CD8-positive, alpha-beta memory T cell (primary cell): ENCODE results near the gene IARS1. TPM values are rescaled to one million over a fixed set of nuclear protein-coding genes. Genes with fewer than 3 reads are reported as not detected.
A peak's percentile ranks its signal among the peaks of the same experiment; 100 is the strongest.

Source experiments
- CTCF ChIA-PET: fragments of 350-600 bp; sonication (Branson Sonifier 250); formaldehyde crosslinking; loops from one replicate; lab custom pipeline; 2021; ENCODE audit warnings: antibody characterized with exemption; lab: Charles Lee
- POLR2A ChIA-PET: fragments of 350-600 bp; sonication (Branson Sonifier 250); formaldehyde crosslinking; loops from one replicate; lab custom pipeline; 2021; ENCODE audit warnings: antibody characterized with exemption; lab: Charles Lee
- DNase-seq, 5 donors: peaks; one replicate each; pipeline versions ENCODE4 v3.0.0 to v3.0.0-alpha.2; 2020 to 2022; ENCODE audit warnings: mixed read lengths in 1 of 5
- H3K27ac ChIP-seq: one replicate; pipeline ENCODE4 v1.7.0; 2013; ENCODE audit warnings: low read depth, mild to moderate bottlenecking, low read length, moderate library complexity
- H3K27me3 ChIP-seq: 2 replicates; pipeline ENCODE4 v1.7.0; 2013; ENCODE audit warnings: low read length, mild to moderate bottlenecking; ENCODE audit not compliant: insufficient read depth, poor library complexity, severe bottlenecking
- H3K36me3 ChIP-seq: 2 replicates; pipeline ENCODE4 v1.7.0; 2013; ENCODE audit warnings: mild to moderate bottlenecking, low read length, moderate library complexity; ENCODE audit not compliant: insufficient read depth
- H3K4me1 ChIP-seq: 2 replicates; pipeline ENCODE4 v1.7.0; 2013; ENCODE audit warnings: mild to moderate bottlenecking, low read length, moderate library complexity; ENCODE audit not compliant: insufficient read depth
- H3K4me3 ChIP-seq: 2 replicates; pipeline ENCODE4 v1.7.0; 2013; ENCODE audit warnings: mild to moderate bottlenecking, low read length
- H3K9me3 ChIP-seq: 2 replicates; pipeline ENCODE4 v1.7.0; 2013; ENCODE audit warnings: mild to moderate bottlenecking, low read length
- H3K27ac Mint-ChIP-seq, 8 donors: one replicate each; pipeline ENCODE4 v1.8.0; 2020 to 2021; ENCODE audit warnings: mixed read lengths in 8 of 8, mild to moderate bottlenecking in 6 of 8, inconsistent platforms in 3 of 8, moderate library complexity in 3 of 8
- H3K27me3 Mint-ChIP-seq, 2 donors: one replicate each; pipeline ENCODE4 v1.8.0; 2020 to 2021; ENCODE audit warnings: mixed read lengths in 2 of 2, mild to moderate bottlenecking in 1 of 2, moderate library complexity in 1 of 2
- H3K36me3 Mint-ChIP-seq, 3 donors: one replicate each; pipeline ENCODE4 v1.8.0; 2020 to 2021; ENCODE audit warnings: mixed read lengths in 3 of 3, inconsistent platforms in 1 of 3, mild to moderate bottlenecking in 1 of 3
- H3K4me1 Mint-ChIP-seq, 3 donors: one replicate each; pipeline ENCODE4 v1.8.0; 2020 to 2021; ENCODE audit warnings: mixed read lengths in 3 of 3, inconsistent platforms in 1 of 3, mild to moderate bottlenecking in 1 of 3
- H3K4me3 Mint-ChIP-seq, 7 donors: one replicate each; pipeline ENCODE4 v1.8.0; 2020 to 2021; ENCODE audit warnings: mixed read lengths in 7 of 7, mild to moderate bottlenecking in 6 of 7, moderate library complexity in 4 of 7, inconsistent platforms in 2 of 7
- H3K9me3 Mint-ChIP-seq, 5 donors: one replicate each; pipeline ENCODE4 v1.8.0; 2020 to 2022; ENCODE audit warnings: mixed read lengths in 5 of 5, mild to moderate bottlenecking in 3 of 5, moderate library complexity in 2 of 5, inconsistent platforms in 1 of 5
- polyA plus RNA-seq: library from polyadenylated mRNA; unstranded; fragments of 300-500 nt; fragmentation: Illumina TruSeq; gene quantifications from one replicate; pipeline ENCODE4 v1.2.3, GENCODE V29; 2021
- total RNA-seq, 2 experiments: library from RNA; stranded (reverse); gene quantifications; one replicate each; pipeline ENCODE4 v1.2.3, GENCODE V29; 2021

The IARS1 gene
- total and polyA plus RNA-seq, 3 experiments from 2014 or later, result 60.3 to 230 (median 227) TPM

DNA sequence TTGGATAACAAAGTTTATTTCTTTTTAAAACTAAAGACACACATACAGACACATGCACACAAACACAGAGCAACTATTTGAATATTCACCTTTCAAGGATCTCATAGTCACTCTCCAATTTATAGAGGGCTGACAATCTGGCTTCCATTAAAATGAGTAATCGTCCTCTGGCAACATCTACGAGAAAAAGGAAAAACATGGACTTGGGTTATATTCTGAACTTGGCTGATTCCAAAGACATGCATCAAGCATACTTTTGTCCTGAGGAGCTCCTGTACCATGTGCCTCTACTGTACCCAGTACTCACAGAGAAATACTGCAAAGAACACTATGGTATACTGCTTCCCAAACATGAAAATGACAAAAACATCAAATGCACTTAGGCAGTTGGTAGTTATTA lies 15.4 kb downstream of the IARS1 start:
- DNase-seq, result no peak
- ChIA-PET CTCF (interaction anchor here (1.1 to 1.6 kb wide), 2 partner anchors 23 to 487 kb away, joined by 3 read pairs; no protein-coding TSS in a partner anchor), POLR2A (interaction anchor here (1.1 kb wide), 1 partner anchor 54 kb away, joined by 3 read pairs; no protein-coding TSS in a partner anchor)
- Histone ChIP-seq H3K27ac (no peak overlapping the region), H3K4me3 (no peak overlapping the region), H3K27me3 (no peaks in the 10 kb centered on the region), H3K36me3 (peaks cover 53% of the 10 kb centered on the region), H3K9me3 (no peaks in the 10 kb centered on the region), H3K4me1 (peaks cover 18% of the 10 kb centered on the region)
- H3K27me3 Mint-ChIP-seq, result no peaks in the 10 kb centered on the region
- H3K36me3 Mint-ChIP-seq, result peaks cover 4 to 90% (median 33%) of the 10 kb centered on the region in 3 donors
- peak overlapping the region in 2 of 8 donors; percentile 66 to 70 for H3K27ac Mint-ChIP-seq
- H3K9me3 Mint-ChIP-seq, result no peaks in the 10 kb centered on the region
- H3K4me3 Mint-ChIP-seq, result peak overlapping the region in 1 of 7 donors; percentile 23
- peaks cover 24 to 37% (median 28%) of the 10 kb centered on the region in 3 donors for H3K4me1 Mint-ChIP-seq

DNA sequence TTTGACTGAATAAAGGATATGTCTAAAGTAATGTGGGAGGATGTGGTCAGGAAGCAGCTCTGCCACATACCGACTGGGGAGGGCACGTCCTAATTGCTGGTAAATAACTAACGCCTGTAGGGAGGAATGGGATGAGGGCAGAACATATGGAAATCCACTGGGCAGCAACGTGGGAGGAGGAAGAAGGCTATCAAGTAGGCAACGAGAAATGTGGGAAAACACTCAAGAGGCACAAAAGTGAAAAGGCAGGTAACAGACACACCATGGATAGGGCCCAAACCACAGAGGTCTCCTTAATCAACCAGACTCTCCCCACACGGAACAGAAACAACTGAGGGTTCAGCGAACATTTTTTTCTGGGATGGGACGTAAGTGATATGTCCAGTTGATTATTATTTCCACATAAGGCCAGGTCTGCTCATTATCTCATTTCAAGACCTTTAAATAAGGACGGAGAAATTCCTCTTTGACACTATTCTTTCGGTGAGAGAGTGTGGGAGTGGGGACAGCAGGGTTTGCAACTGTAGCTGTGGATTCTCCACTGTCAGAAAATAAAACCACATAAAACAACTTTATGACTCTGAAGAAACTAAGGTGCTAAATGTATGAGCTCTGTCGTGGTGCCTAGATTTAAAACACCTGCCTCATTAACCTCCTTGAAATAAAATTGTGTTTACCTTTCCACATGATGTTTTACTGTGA lies 17.0 kb downstream of the IARS1 start:
- Histone ChIP-seq H3K4me3 (no peak overlapping the region), H3K27ac (no peak overlapping the region), H3K9me3 (no peaks in the 10 kb centered on the region), H3K4me1 (peaks cover 18% of the 10 kb centered on the region), H3K27me3 (no peaks in the 10 kb centered on the region), H3K36me3 (peaks cover 60% of the 10 kb centered on the region)
- Mint-ChIP-seq H3K4me1 (peaks cover 24 to 32% (median 28%) of the 10 kb centered on the region in 3 donors), H3K27me3 (no peaks in the 10 kb centered on the region), H3K9me3 (no peaks in the 10 kb centered on the region), H3K36me3 (peaks cover 6 to 94% (median 33%) of the 10 kb centered on the region in 3 donors), H3K27ac (peak overlapping the region in 7 of 8 donors; percentile 69 to 91 (median 81)), H3K4me3 (peak overlapping the region; percentile 5 to 74 (median 58))
- CTCF ChIA-PET, result no interaction called here
- DNase-seq, result peak in 1 of 5 donors; percentile 16
- POLR2A ChIA-PET, result no interaction called here

DNA sequence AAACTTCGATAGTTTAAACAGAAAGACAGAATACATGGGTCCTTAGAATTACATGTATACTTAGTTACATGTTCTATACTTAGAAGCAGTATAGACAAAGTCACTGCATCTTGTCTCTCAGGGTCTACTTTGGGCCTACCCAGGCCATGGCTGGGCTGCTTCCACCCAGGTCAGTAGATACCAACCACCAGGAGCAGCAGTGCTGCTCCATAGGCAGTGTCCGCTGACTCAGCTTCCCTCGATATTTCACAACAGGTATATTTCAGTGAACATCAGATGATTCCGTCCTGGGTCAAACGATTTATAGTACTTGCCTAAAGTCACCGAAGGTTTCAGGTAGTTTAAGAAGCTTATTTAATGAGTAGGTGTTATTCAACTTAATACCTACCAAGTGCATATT lies 18.0 kb downstream of the IARS1 start:
- peaks cover 63% of the 10 kb centered on the region for H3K36me3 ChIP-seq
- H3K9me3 Mint-ChIP-seq, result no peaks in the 10 kb centered on the region
- POLR2A ChIA-PET, result no interaction called here

DNA sequence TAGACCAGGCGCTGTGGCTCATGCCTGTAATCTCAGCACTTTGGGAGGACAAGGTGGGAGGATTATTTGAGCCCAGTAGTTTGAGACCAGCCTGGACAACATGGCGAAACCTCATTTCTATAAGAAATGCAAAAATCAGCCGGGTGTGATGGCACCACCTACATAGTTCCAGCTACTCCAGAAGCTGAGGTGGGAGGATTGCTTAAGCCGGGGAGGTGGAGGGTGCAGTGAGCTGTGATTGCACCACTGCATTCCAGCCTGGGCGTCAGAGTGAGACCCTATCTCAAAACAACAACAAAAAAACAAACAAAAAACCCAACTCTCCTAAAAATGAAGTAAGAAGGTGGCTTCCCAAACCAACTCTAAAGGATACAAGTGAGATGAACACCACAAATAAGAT lies 23.0 kb downstream of the IARS1 start:
- no peak overlapping the region for H3K27ac ChIP-seq
- peaks cover 83% of the 10 kb centered on the region for H3K36me3 ChIP-seq
- H3K9me3 ChIP-seq, result no peaks in the 10 kb centered on the region
- Mint-ChIP-seq H3K9me3 (no peaks in the 10 kb centered on the region), H3K27ac (peak overlapping the region in 1 of 8 donors; percentile 11), H3K36me3 (peaks cover 10 to 98% (median 34%) of the 10 kb centered on the region in 3 donors), H3K4me1 (peaks cover under 1 to 3% (median 2%) of the 10 kb centered on the region in 3 donors), H3K4me3 (no peak overlapping the region), H3K27me3 (no peaks in the 10 kb centered on the region)
- CTCF ChIA-PET, result no interaction called here
- no peaks in the 10 kb centered on the region for H3K27me3 ChIP-seq
- DNase-seq, result no peak
- no peak overlapping the region for H3K4me3 ChIP-seq
- POLR2A ChIA-PET, result no interaction called here
- peaks cover under 1% of the 10 kb centered on the region for H3K4me1 ChIP-seq

More for the DNA sequence above, 18.0 kb downstream of the IARS1 start:
- Mint-ChIP-seq H3K4me3 (peak overlapping the region in 1 of 7 donors; percentile 54), H3K27me3 (no peaks in the 10 kb centered on the region), H3K36me3 (peaks cover 10 to 97% (median 39%) of the 10 kb centered on the region in 3 donors), H3K27ac (peak overlapping the region in 5 of 8 donors; percentile 59 to 89 (median 73)), H3K4me1 (peaks cover 24 to 31% (median 28%) of the 10 kb centered on the region in 3 donors)
- H3K4me1 ChIP-seq, result peaks cover 18% of the 10 kb centered on the region
- no peaks in the 10 kb centered on the region for H3K9me3 ChIP-seq
- CTCF ChIA-PET, result no interaction called here
- H3K27ac ChIP-seq, result no peak overlapping the region
- H3K4me3 ChIP-seq, result no peak overlapping the region
- no peaks in the 10 kb centered on the region for H3K27me3 ChIP-seq
- no peak for DNase-seq

DNA sequence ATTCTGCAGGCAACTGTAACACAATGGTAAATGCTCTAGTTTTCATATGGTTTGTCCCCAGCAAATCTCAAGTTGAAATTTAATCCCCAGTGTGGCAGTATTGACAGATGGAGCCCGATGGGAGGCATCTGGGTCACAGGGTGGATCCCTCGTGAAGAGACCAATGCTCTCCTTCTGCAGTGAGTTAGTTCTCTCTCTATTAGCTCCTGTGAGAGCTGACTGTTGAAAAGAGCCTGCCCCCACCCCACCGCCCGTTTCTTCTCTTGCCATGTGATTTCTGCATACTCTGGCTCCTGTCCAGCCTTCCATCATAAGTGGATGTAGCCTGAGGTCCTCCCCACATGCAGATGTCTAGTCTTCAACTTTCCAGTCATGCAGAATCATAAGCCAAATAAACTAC lies 27.0 kb downstream of the IARS1 start:
- peaks cover 9 to 96% (median 42%) of the 10 kb centered on the region in 3 donors for H3K36me3 Mint-ChIP-seq
- POLR2A ChIA-PET, result no interaction called here

DNA sequence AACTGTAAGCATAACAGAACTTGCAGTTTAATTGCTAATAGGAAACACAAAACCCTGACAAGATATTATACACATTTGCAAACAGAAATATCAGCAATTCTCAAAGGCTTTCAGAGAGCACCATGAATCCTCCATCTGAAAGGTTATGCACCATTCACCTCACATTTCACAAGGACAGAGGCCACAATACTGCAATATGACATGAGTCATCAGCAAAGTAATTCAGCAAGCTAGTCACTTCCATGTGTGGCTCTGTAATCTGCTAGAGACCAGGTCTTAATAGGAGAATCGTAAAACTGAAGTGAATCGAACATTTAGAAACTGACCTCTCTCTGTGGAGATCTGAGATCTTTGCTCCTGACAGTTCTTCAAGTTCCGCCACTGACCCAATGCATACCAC lies 28.3 kb downstream of the IARS1 start:
- Histone ChIP-seq H3K9me3 (no peaks in the 10 kb centered on the region), H3K36me3 (peaks cover 74% of the 10 kb centered on the region), H3K27me3 (no peaks in the 10 kb centered on the region), H3K4me1 (no peaks in the 10 kb centered on the region), H3K27ac (no peak overlapping the region), H3K4me3 (no peak overlapping the region)
- Mint-ChIP-seq H3K36me3 (peaks cover 5 to 97% (median 39%) of the 10 kb centered on the region in 3 donors), H3K4me3 (no peak overlapping the region), H3K27ac (peak overlapping the region in 1 of 8 donors; percentile 33), H3K9me3 (no peaks in the 10 kb centered on the region), H3K4me1 (no peaks in the 10 kb centered on the region), H3K27me3 (no peaks in the 10 kb centered on the region)
- CTCF ChIA-PET, result no interaction called here
- DNase-seq, result no peak
- POLR2A ChIA-PET, result no interaction called here

More for the DNA sequence above, 27.0 kb downstream of the IARS1 start:
- no peak overlapping the region for H3K27ac ChIP-seq
- Mint-ChIP-seq H3K4me1 (no peaks in the 10 kb centered on the region), H3K27ac (no peak overlapping the region), H3K27me3 (no peaks in the 10 kb centered on the region), H3K4me3 (no peak overlapping the region), H3K9me3 (no peaks in the 10 kb centered on the region)
- no peaks in the 10 kb centered on the region for H3K4me1 ChIP-seq
- DNase-seq, result no peak
- CTCF ChIA-PET, result no interaction called here
- H3K9me3 ChIP-seq, result no peaks in the 10 kb centered on the region
- H3K4me3 ChIP-seq, result no peak overlapping the region
- H3K36me3 ChIP-seq, result peaks cover 74% of the 10 kb centered on the region
- no peaks in the 10 kb centered on the region for H3K27me3 ChIP-seq

DNA sequence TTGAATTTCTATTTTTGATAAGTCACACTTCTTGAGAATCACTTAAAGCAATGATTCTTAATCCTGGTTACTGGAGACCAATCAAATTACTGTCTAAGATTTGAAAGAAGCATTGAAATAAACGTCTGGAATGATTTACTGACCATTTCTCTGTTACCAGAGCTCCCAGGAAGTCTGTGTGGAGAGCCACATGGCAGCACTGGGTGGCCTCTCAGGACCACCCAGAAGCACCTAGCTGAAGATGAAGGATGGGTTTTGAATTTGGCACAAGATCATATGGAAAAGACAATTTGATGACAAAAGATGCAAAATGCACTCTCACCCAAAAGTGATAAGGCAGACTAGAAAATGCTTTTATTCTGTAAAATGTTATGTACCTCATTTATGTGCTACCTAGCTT lies 30.4 kb downstream of the IARS1 start:
- H3K27me3 Mint-ChIP-seq, result no peaks in the 10 kb centered on the region
- POLR2A ChIA-PET, result no interaction called here
- peaks cover 3 to 97% (median 39%) of the 10 kb centered on the region in 3 donors for H3K36me3 Mint-ChIP-seq
- no peak overlapping the region for H3K27ac ChIP-seq
- no peaks in the 10 kb centered on the region for H3K4me1 Mint-ChIP-seq
- H3K9me3 ChIP-seq, result no peaks in the 10 kb centered on the region
- H3K27ac Mint-ChIP-seq, result peak overlapping the region in 1 of 8 donors; percentile 31
- H3K4me3 Mint-ChIP-seq, result no peak overlapping the region
- DNase-seq, result no peak
- H3K27me3 ChIP-seq, result no peaks in the 10 kb centered on the region
- H3K4me3 ChIP-seq, result no peak overlapping the region
- H3K9me3 Mint-ChIP-seq, result no peaks in the 10 kb centered on the region
- H3K36me3 ChIP-seq, result peaks cover 82% of the 10 kb centered on the region
- H3K4me1 ChIP-seq, result no peaks in the 10 kb centered on the region
- CTCF ChIA-PET, result no interaction called here

DNA sequence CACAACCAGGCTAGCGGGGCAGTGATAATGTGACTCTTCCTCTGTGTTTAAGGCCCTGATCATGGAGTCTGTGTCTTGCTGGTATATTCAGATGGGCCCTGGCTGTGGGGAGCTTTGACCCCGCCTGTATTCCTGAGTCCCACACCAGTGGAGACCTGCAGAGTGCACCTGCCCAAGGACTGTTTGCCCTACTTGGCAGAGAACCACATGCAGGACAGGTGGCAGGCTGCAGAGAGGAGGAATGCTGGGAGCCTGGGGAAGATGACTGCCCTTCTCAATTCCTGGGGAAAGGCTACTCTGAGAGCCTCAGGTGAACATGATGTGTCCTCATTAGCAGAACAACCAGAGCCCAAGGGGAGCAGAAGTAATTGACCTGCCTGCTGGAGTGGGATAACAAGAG lies 36.2 kb downstream of the IARS1 start:
- H3K27ac Mint-ChIP-seq, result peak overlapping the region in 3 of 8 donors; percentile 42 to 81 (median 61)
- H3K9me3 Mint-ChIP-seq, result no peaks in the 10 kb centered on the region
- Histone ChIP-seq H3K9me3 (no peaks in the 10 kb centered on the region), H3K36me3 (peaks cover 51% of the 10 kb centered on the region), H3K4me3 (no peak overlapping the region), H3K27me3 (no peaks in the 10 kb centered on the region), H3K27ac (no peak overlapping the region), H3K4me1 (no peaks in the 10 kb centered on the region)
- ChIA-PET POLR2A (no interaction called here), CTCF (no interaction called here)
- H3K4me1 Mint-ChIP-seq, result peaks cover 0 to 1% (median 0%) of the 10 kb centered on the region in 3 donors
- no peaks in the 10 kb centered on the region for H3K27me3 Mint-ChIP-seq
- H3K4me3 Mint-ChIP-seq, result peak overlapping the region in 1 of 7 donors; percentile 75
- no peak for DNase-seq
- peaks cover 3 to 96% (median 32%) of the 10 kb centered on the region in 3 donors for H3K36me3 Mint-ChIP-seq
